ENCODE data around the gene LACTB.

DNA sequence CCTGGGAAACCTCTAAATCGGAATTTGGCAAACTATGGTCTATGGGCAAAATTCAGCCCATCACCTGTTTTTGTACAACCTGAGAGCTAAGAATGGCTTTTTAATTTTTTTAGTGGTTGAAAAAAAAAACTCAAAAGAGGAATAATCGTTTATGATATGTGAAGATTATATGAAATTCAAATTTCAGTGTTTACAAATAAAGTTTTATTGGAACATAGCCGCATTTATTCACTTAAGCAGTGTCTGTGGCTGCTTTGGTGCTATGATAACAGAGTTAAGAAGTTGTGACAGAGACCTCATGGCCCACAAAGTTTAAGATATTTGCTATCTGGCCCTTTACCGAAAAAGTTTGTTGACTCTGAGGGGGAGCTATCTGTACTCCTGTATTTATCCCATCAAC is 36.4 kb upstream of the LACTB start:
- TF ChIP-seq, protein P1, sequence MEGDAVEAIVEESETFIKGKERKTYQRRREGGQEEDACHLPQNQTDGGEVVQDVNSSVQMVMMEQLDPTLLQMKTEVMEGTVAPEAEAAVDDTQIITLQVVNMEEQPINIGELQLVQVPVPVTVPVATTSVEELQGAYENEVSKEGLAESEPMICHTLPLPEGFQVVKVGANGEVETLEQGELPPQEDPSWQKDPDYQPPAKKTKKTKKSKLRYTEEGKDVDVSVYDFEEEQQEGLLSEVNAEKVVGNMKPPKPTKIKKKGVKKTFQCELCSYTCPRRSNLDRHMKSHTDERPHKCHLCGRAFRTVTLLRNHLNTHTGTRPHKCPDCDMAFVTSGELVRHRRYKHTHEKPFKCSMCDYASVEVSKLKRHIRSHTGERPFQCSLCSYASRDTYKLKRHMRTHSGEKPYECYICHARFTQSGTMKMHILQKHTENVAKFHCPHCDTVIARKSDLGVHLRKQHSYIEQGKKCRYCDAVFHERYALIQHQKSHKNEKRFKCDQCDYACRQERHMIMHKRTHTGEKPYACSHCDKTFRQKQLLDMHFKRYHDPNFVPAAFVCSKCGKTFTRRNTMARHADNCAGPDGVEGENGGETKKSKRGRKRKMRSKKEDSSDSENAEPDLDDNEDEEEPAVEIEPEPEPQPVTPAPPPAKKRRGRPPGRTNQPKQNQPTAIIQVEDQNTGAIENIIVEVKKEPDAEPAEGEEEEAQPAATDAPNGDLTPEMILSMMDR (IDR thresholded peaks at IDR 0.05; ENCODE audit: low read length) = no peak
- no peak for TF ChIP-seq EZH2 (IDR thresholded peaks at IDR 0.05; ENCODE audit: borderline replicate concordance, low read length)
